NCI-H146 (cell line): Measurements from ENCODE around the gene ZNF547.
"Not testable (repeated sequence)": the region's sequence is repeated elsewhere in the genome, so short reads cannot be mapped to it uniquely, and the experiment has no call there.

Source experiments
- DNase-seq: peaks from one replicate; lab custom pipeline; 2025; lab: John Stamatoyannopoulos, UW

The ZNF547 gene

DNA sequence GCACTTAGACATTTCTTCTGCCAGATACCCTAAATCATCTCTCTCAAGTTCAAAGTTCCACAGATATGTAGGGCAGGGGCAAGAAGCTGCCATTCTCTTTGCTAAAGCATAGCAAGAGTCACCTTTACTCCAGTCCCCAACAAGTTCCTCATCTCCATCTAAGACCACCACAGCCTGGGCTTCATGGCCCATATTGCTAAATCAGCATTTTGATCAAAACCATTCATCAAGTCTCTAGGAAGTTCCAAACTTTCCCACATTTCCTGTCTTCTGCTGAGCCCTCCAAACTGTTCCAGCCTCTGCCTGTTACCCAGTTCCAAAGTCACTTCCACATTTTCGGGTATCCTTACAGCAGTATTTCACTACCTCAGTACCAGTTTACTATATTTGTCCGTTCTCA lies 11.3 kb downstream of the ZNF547 start:
- not testable (repeated sequence) for DNase-seq

DNA sequence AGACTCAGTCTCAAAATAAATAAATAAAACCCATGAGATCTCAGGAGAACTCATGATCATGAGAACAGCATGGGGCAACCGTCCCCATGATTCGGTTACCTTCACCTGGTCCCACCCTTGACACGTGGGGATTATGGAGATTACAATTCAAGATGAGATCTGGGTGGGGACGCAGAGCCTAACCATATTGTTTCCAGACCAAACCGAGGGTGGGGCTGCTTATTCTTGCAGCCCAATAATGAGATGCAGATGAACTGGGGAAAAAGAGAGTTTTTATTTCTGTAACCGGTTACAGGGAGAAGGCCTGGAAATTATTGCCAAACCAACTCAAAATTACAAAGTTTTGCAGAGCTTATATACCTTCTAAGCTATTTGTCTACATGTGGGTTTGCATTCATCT lies 12.8 kb downstream of the ZNF547 start:
- DNase-seq: no peak

DNA sequence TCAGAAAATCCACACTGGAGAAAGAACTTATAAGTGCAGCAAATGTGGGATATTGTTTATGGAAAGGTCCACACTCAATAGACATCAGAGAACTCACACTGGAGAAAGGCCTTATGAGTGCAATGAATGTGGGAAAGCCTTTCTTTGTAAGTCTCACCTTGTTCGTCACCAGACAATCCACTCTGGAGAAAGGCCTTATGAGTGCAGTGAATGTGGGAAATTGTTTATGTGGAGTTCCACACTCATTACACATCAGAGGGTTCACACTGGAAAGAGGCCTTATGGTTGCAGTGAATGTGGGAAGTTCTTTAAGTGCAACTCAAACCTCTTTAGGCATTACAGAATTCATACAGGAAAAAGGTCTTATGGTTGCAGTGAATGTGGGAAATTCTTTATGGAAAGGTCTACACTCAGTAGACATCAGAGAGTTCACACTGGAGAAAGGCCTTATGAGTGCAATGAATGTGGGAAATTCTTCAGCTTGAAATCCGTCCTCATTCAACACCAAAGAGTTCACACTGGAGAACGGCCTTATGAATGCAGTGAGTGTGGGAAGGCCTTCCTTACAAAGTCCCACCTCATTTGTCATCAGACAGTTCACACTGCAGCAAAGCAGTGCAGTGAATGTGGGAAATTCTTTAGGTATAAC lies 14.3 kb downstream of the ZNF547 start:
- no peak for DNase-seq

DNA sequence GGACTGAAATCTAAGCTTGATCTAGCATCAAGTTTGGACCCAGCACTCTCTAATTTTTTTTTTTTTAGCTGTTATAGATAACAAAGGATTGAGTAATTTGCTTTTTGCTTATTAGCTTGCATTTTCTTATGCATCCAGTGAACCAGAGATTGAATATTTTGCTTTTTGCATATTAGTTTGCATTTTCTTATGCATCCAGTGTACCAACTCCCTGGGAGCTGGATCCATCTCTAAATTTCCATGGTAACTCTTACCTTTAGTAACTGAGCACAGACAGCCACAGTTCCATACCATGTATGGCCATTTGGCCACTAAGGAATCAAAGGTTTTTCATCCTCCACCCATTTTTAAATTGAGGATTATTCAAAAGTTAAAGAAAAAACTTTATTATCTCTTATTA lies 17.6 kb downstream of the ZNF547 start:
- no peak for DNase-seq

DNA sequence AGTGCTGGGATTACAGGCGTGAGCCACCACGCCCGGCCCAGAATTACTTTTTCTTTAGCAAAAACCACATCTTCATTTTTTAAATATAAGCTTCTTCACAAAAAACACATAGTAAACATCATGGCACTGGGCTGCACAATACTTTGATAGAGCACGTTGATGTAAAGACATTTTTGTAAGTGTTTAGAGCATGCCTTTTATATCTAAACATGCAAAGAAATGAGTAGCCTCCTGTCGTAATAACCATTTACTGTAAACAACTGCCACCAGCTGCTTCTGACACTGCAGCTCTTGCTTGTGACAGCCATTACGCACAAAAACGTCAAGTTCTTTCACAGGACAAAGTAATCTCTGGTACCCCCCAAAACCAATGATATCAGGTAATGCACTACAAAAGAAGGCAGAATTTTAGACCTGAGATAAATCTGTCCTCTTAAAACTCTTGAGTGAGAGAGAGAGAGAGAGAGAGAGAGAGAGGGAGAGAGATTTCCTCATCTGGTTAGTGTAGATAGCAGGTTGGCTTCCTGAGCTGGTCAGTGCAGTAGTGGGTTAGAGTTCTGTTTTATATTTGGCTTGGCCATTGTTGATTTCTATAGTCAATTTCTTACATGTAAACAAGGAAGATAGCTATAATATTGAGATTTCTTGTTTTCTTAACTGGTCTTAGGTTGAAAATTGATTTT lies 19.6 kb downstream of the ZNF547 start:
- DNase-seq: no peak

DNA sequence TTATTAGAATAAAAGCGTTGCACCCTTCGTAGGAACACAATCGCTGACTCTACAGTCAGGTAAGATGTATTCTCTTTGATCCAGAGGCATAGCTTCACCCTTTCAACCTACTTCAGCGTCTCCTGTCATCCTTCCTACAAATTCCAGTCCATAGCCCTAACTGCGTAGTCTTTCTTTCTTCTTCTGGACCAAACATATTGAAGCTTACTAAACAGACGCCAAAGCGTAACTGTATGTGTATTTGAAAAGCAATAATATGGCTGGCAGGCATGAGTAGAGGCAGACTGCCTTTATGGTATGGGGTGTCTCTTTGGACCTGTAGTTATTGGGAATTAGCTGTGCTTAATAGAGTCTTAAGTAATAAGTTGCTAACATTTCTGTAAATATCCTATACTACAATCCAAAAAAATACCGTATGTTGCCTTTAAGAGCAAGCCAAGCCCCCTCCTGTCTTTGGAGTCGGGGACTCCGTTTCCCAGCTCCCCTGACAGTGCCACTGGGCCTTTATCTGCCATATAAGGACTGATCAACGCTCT lies 25.9 kb downstream of the ZNF547 start:
- DNase-seq: no peak

DNA sequence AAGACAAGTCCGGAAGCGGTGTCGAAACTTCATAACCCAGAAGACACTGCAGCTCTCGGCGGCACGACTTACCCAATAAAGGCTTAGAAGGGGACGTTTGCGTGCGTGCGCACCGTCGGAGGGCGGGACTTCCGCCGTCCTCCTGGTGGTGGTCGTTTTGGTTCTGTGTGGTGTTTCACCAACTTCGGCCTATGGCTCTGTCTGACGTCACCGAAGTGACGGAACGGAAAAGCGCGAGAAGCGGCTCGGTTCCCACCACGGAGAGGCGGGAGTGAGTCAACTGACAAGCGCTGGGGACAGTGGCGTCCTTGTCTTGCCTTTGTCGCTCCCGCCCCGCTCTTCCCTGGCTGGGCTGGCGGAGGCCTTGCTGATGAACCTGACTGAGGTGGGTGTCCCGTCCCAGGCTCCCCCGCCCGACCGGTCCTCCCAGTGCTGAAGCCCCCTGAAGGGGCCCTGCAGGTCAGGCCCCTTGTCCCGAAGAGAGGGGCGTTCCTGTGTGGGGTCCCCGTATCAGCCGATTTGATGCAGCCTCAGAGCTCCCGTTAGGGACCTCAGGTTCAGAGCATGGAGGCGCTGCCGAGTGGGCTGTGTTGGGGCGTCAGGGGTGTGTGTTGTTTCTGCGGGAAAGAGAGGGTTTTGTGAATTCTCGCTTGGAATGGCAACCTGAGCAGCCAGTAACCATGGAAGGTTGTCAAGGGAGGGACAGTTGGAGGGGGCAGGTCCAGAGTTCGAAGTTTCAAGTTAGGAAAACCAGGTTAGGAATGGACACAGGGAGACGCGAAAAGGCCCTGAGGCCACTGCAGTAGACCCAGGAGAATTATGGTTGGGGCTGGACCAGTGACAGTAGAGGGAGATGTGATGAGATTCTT lies 26.6 kb downstream of the ZNF547 start, which contains the start of gene ZNF548:
TSS of gene ZNF548 (plus strand) at position 125 of the 869 bp plus-strand sequence. CDS start at position 371, 246 bp downstream.
- peak; percentile 99 for DNase-seq

DNA sequence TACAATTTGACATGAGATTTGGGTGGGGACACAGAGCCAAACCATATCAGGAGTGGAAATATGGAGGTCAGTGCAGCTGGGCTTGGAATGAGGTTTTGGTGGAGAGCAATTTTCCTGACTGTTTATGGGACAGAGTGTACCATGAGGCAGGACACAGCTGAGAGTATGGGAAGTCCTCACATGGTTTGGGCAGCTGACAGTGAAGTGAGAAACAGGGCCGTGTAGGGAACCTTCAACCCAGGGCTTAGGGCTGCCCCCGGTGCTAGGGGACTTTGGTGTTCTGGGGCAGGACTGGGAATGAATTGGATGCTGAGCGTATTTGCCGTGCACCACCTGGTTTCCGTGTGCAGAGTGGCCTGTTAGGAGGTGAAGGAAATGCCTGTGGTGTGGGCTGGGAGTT lies 32.4 kb downstream of the ZNF547 start:
- no peak for DNase-seq

DNA sequence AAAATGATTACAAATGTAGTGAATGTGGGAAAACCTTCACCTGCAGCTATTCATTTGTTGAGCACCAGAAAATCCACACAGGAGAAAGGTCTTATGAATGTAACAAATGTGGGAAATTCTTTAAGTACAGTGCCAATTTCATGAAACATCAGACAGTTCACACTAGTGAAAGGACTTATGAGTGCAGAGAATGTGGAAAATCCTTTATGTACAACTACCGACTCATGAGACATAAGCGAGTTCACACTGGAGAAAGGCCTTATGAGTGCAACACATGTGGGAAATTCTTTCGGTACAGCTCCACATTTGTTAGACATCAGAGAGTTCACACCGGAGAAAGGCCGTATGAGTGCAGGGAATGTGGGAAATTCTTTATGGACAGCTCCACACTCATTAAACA lies 35.5 kb downstream of the ZNF547 start:
- no peak for DNase-seq

DNA sequence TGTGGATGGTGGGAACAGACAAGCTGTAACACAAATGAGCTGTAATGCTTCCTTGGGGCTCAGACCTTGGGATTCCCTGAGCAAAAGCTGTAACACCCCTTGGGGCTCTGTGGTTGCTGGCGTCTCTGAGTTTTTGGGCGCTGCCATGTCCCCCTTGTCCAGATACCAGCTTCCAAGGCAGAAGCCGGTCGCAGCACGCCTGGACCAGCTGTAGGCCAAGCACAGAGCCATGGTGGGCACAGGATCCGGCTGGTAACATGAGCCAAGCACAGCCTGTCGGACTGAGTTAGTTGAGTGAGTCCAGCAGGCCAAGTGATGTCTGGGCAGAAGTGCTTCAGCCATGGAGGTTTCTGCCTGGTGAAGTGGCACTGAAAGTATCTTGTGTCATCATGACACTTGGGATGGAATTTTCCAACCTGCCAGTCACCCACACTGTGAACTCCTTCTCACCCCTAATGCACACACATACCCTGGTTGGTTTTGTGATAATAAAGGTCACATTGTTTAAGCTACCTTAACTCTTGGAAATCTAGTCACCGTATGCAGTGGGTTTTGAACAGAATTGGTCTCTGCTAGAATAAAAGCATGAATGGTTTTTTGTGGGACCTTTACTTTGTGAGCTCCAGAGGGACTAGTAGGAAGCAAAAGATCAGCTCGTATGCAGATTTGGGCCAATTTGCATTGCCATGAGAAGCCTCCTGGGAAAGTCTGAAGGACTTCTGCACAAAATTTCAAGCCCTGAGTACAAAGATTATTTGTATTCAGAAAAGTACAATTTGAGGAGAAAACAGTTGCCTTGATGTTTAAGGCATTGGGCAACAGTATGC lies 40.6 kb downstream of the ZNF547 start:
- no peak for DNase-seq

DNA sequence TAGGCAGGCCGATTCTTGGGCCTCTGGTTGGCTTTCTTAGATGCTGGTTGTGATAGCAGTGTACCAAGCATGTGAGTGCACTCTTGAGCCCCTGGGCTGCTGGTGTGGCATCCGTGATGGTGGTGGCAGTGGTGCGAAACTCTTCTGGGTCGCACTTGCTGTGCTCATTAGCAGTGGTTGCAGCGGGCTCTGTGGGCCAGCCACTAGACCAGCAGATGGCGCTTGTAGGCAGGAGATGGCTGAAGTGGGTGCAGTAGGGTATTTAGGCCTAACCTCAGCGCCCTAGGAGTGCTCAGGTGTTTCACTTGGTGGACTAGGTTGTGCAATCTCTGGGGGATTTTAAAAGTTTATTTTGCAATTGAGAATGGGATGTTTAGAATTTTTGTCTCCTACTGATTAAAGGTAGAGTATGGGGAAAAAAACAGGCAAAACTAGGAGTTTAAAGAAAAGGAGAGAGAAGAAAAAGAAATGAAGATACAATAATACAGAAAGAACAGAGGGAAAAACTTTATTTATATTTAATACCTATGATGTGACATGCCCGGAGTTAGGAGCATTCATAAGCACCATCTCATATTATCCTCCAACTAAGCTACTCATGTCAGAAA lies 43.3 kb downstream of the ZNF547 start:
- peak; percentile 57 for DNase-seq

DNA sequence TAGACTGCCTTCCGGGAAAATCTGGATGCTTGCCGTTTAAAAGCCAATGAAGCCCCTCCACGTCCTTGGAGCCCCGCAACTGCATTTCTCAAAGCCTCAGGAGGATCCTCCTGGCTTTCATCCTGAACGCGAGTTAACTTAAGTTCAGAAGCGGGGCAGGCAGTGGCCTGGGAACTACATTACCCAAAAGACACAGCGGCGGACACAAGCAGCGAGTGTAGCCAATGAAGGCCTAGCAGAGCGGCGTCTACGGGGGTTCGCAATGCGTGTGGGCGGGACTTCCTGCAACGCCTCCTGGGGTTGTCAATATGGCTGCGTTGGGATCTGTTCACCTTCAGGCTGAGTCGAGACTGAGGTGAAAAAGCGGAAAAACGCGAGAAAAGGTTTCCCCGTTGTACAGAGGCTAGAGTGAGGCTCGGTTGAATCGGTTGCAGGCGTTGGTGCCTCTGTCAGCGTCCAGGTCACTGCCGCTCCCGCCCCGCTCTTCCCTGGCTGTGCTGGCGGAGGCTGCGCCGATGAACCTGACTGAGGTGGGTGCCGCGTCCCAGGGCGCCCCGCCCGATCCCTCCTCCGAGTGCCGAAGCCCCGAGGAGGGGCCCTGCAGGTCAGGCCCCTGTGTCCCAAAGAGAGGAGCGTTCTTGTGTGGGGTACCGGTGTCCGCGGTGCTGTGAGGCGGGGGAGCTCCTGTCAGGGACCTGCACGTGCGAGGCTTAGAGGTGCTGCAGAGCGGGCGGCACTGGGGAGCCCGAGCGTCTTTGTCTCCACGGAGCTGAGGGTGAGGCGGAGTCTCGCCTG lies 47.7 kb downstream of the ZNF547 start, which contains the start of gene ZNF17:
TSS of gene ZNF17 (plus strand) at position 285 of the 795 bp plus-strand sequence. CDS start 2,455 bp downstream, outside the sequence.
- peak; percentile 94 for DNase-seq

DNA sequence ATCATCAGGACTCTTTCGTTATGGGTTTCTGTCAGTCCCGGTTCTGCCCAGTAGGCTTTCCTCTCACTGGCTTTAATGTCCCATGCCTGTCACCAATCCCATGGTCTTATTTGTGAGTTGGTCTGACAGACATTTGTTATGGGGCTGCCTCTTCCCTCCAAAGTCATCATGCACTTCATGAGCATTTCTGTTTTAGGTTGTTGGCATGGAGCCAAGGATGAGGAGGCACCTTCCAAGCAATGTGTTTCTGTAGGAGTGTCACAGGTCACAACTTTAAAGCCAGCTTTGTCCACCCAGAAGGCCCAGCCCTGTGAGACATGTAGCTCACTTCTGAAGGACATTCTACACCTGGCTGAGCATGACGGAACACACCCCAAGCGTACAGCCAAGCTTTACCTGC lies 56.1 kb downstream of the ZNF547 start:
- DNase-seq: no peak

DNA sequence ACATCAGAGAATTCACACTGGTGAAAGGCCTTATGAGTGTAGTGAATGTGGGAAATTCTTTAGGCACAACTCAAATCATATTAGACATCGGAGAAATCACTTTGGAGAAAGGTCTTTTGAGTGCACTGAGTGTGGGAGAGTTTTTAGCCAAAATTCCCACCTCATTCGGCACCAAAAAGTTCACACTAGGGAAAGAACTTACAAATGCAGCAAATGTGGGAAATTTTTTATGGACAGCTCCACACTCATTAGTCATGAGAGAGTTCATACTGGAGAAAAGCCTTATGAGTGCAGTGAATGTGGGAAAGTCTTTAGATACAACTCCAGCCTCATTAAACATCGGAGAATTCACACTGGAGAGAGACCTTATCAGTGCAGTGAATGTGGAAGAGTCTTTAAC lies 57.7 kb downstream of the ZNF547 start:
- no peak for DNase-seq
